Peyer's patch (tissue), 4 donors: ENCODE results near the gene SLC7A5. TPM values are rescaled to one million over a fixed set of nuclear protein-coding genes. Genes with fewer than 3 reads are reported as not detected.

Experiments
- DNase-seq, 3 donors: peaks; one replicate each; pipeline ENCODE4 v3.0.0-alpha.2; 2017 to 2019
- H3K27ac ChIP-seq, 4 donors: fragments of 200-600 bp; sonication (generic); one replicate each; pipeline ENCODE4 v1.5.1; 2016 to 2019
- H3K27me3 ChIP-seq, 2 donors: fragments of 200-600 bp; sonication (generic); one replicate each; pipeline ENCODE4 v1.5.1; 2019
- H3K36me3 ChIP-seq, 3 donors: fragments of 200-600 bp; sonication (generic); one replicate each; pipeline ENCODE4 v1.5.1; 2016 to 2019
- H3K4me1 ChIP-seq, 4 donors: fragments of 200-600 bp; sonication (generic); one replicate each; pipeline ENCODE4 v1.5.1; 2016 to 2019
- H3K4me3 ChIP-seq, 4 donors: fragments of 200-600 bp; sonication (generic); 1 replicate in 3 of 4; 2 replicates in 1 of 4; pipeline ENCODE4 v1.5.1; 2016 to 2019; ENCODE audit warnings: mild to moderate bottlenecking in 1 of 4
- H3K9me3 ChIP-seq, 4 donors: fragments of 200-600 bp; sonication (generic); one replicate each; pipeline ENCODE4 v1.5.1; 2016 to 2019; ENCODE audit warnings: mild to moderate bottlenecking in 1 of 4
- POLR2A ChIP-seq, 2 donors: fragments of 450-650 bp; IDR thresholded peaks; one replicate each; pipeline ENCODE4 v1.5.1; 2017; ENCODE audit warnings: antibody characterized with exemption in 2 of 2, mild to moderate bottlenecking in 2 of 2, moderate library complexity in 2 of 2
- small RNA-seq, 2 donors: library from RNA; depleted of rRNA; stranded (forward); fragments of <200 nt; gene quantifications; one replicate each; pipeline ENCODE3, GENCODE V24; 2016
- total RNA-seq, 4 donors: library from RNA; depleted of rRNA; stranded (reverse); fragments of >200 nt; gene quantifications; one replicate each; pipeline ENCODE4 v1.1.0, GENCODE V29; 2016
- TF ChIP-seq, protein P1 (sequence below), 6 experiments: fragments of 450-650 bp in 4 of 6; fragments of 200-600 bp in 2 of 6; sonication (generic) in 1 of 6; IDR thresholded peaks; one replicate each; pipeline ENCODE4 v1.5.1; 2017 to 2019; ENCODE audit warnings: antibody characterized with exemption in 6 of 6, mild to moderate bottlenecking in 3 of 6, moderate library complexity in 1 of 6

SLC7A5 gene
- total RNA-seq, 4 donors from 2014 or later, result 3.2 to 4.7 (median 3.9) TPM

GRCh38 chr16:87784812-87785211, 84.5 kb downstream of the SLC7A5 start:
- Histone ChIP-seq H3K27ac (no peak overlapping the region), H3K36me3 (no peaks in the 10 kb centered on the region), H3K4me1 (peaks cover 0 to 11% (median 4%) of the 10 kb centered on the region in 4 donors), H3K27me3 (no peaks in the 10 kb centered on the region), H3K4me3 (no peak overlapping the region), H3K9me3 (no peaks in the 10 kb centered on the region)
- TF ChIP-seq POLR2A (IDR thresholded peaks at IDR 0.05), result no peak
- TF ChIP-seq, protein P1, sequence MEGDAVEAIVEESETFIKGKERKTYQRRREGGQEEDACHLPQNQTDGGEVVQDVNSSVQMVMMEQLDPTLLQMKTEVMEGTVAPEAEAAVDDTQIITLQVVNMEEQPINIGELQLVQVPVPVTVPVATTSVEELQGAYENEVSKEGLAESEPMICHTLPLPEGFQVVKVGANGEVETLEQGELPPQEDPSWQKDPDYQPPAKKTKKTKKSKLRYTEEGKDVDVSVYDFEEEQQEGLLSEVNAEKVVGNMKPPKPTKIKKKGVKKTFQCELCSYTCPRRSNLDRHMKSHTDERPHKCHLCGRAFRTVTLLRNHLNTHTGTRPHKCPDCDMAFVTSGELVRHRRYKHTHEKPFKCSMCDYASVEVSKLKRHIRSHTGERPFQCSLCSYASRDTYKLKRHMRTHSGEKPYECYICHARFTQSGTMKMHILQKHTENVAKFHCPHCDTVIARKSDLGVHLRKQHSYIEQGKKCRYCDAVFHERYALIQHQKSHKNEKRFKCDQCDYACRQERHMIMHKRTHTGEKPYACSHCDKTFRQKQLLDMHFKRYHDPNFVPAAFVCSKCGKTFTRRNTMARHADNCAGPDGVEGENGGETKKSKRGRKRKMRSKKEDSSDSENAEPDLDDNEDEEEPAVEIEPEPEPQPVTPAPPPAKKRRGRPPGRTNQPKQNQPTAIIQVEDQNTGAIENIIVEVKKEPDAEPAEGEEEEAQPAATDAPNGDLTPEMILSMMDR (IDR thresholded peaks at IDR 0.05), result no peak
- no peak for DNase-seq

DNA sequence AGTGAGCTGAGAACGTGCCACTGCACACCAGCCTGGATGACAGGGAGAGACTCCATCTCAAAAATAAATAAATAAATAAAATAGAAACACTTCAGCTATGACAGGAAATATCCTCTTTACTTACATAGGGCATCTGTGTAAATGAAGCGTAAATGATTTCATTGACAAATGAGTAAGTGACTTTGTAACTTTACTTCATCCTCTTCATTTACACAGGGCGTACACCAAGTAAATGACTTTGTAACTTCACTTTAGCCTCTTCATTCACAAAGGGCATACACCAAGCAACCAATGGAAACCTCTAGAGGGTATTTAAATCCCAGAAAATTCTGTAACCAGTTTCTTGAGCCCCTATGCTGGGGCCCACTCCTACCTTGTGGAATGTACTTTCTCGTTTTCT, 87.3 kb downstream of the SLC7A5 start:
- no peaks in the 10 kb centered on the region for H3K27me3 ChIP-seq
- no peaks in the 10 kb centered on the region for H3K9me3 ChIP-seq
- H3K27ac ChIP-seq, result no peak overlapping the region
- TF ChIP-seq POLR2A (IDR thresholded peaks at IDR 0.05), result no peak
- TF ChIP-seq, protein P1 (IDR thresholded peaks at IDR 0.05), result no peak
- DNase-seq, result no peak
- no peaks in the 10 kb centered on the region for H3K36me3 ChIP-seq
- H3K4me1 ChIP-seq, result peaks cover 0 to 22% (median 10%) of the 10 kb centered on the region in 4 donors
- no peak overlapping the region for H3K4me3 ChIP-seq

DNA sequence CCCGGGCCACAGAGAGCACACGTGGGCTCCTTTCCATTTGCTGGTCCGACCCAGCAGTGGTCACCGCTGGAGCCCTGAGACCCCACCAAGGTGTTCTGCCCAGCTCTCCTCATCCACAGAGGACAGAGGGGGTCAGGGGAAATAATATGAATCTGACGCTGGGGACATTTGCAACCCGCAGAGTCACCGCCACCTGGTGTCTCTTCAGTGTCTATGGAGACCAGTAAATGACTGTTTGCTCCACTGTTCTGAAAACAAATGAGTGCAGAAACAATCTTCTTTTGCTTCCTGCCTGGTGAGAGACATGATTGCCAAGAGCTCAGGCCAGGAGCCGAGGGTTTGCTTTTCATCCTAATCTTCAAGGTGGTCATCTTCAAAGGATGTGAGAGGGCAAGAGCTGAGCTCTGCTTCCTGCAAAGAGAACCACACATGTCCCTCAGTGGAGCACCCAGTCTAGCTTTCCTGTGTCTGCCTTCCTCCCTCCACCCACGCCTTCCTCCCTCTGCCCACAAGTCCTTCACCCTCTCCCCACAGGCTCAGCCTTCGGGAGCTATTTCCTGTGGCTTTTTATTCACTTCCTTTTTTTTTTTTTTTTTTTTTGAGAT, 88.8 kb downstream of the SLC7A5 start:
- H3K9me3 ChIP-seq, result no peaks in the 10 kb centered on the region
- H3K36me3 ChIP-seq, result no peaks in the 10 kb centered on the region
- DNase-seq, result peak in 2 of 3 donors; percentile 73 to 78
- peak overlapping the region in 2 of 4 donors; percentile 55 to 57 for H3K27ac ChIP-seq
- TF ChIP-seq, protein P1 (IDR thresholded peaks at IDR 0.05), result no peak
- no peak for TF ChIP-seq POLR2A (IDR thresholded peaks at IDR 0.05)
- H3K27me3 ChIP-seq, result no peaks in the 10 kb centered on the region
- H3K4me3 ChIP-seq, result no peak overlapping the region
- H3K4me1 ChIP-seq, result peaks cover 0 to 22% (median 10%) of the 10 kb centered on the region in 4 donors

Small RNA genes within 50 kb of the gene (small RNA-seq; reads per million reads assigned to genes)
- gene MIR6775, result 0 reads per million in 2 donors

Other genes starting within 250 kb of the SLC7A5 start
- 100 to 1,000 TPM in 1 of 4 donors, 10 to 100 TPM in 3; 39.4 to 125 (median 63.6) TPM for gene KLHDC4, start 103.5 kb downstream of the SLC7A5 start, total RNA-seq
- gene CA5A, start 67.0 kb upstream of the SLC7A5 start, total RNA-seq, result not detected
- 100 to 1,000 TPM in 1 of 4 donors, 10 to 100 TPM in 3; 27.6 to 113 (median 42.7) TPM for gene BANP, start 81.9 kb upstream of the SLC7A5 start, total RNA-seq